PC-9 (cell line): Measurements from ENCODE around the gene SPPL3. TPM values are rescaled to one million over a fixed set of nuclear protein-coding genes. Genes with fewer than 3 reads are reported as not detected.

ENCODE experiments used
- BruUV-seq: library from RNA; stranded (reverse); fragments of 400-500 nt; replicated peaks from 2 replicates; lab custom pipeline; 2021; lab: Mats Ljungman, UMichigan
- CTCF ChIA-PET: fragments of 300-600 bp; sonication (Branson Sonifier 250); formaldehyde crosslinking; loops from one replicate; lab custom pipeline; 2022; ENCODE audit warnings: antibody characterized with exemption; lab: Charles Lee
- POLR2A ChIA-PET: fragments of 300-600 bp; sonication (Branson Sonifier 250); formaldehyde crosslinking; loops from one replicate; lab custom pipeline; 2022; ENCODE audit warnings: antibody characterized with exemption; ENCODE audit not compliant: unreplicated experiment; lab: Charles Lee
- DNase-seq, 2 experiments: peaks; one replicate each; pipeline versions ENCODE4 v3.0.0 to v3.0.0-alpha.2; 2015 to 2022; ENCODE audit warnings: mixed read lengths in 1 of 2
- H2AFZ ChIP-seq: fragments of 200-600 bp; sonication (generic); 2 replicates; pipeline ENCODE4 v1.8.1; 2017; ENCODE audit warnings: antibody characterized with exemption
- H3F3A ChIP-seq: fragments of 200-600 bp; sonication (generic); 2 replicates; pipeline ENCODE4 v1.8.1; 2017; ENCODE audit warnings: antibody characterized with exemption, mild to moderate bottlenecking, low read depth; ENCODE audit not compliant: insufficient read depth
- H3K27ac ChIP-seq: fragments of 200-600 bp; sonication (generic); 2 replicates; pipeline ENCODE4 v1.6.1; 2016; ENCODE audit warnings: mixed run types
- H3K27me3 ChIP-seq: fragments of 200-600 bp; sonication (generic); 2 replicates; pipeline ENCODE4 v1.6.1; 2016; ENCODE audit warnings: low read depth, mixed run types; ENCODE audit not compliant: insufficient read depth
- H3K36me3 ChIP-seq: fragments of 200-600 bp; sonication (generic); 2 replicates; pipeline ENCODE4 v1.6.1; 2016; ENCODE audit warnings: low read depth, mixed run types
- H3K4me1 ChIP-seq: fragments of 200-600 bp; sonication (generic); replicated peaks from 2 replicates; pipeline ENCODE4 v1.6.1; 2016; ENCODE audit warnings: mixed run types; ENCODE audit not compliant: insufficient read depth
- H3K4me2 ChIP-seq: fragments of 200-600 bp; sonication (generic); 2 replicates; pipeline ENCODE4 v1.6.1; 2017; ENCODE audit warnings: mixed run types
- H3K4me3 ChIP-seq: fragments of 200-600 bp; sonication (generic); 2 replicates; pipeline ENCODE4 v1.6.1; 2016; ENCODE audit warnings: mixed run types
- H3K79me2 ChIP-seq: fragments of 200-600 bp; sonication (generic); 2 replicates; pipeline ENCODE4 v1.6.1; 2017; ENCODE audit warnings: low read depth, mixed run types
- H3K9me2 ChIP-seq: fragments of 200-600 bp; sonication (generic); 2 replicates; pipeline ENCODE4 v1.8.1; 2017; ENCODE audit warnings: mild to moderate bottlenecking; ENCODE audit not compliant: insufficient read depth
- H3K9me3 ChIP-seq: fragments of 200-600 bp; sonication (generic); 2 replicates; pipeline ENCODE4 v1.8.1; 2016; ENCODE audit warnings: low read depth; ENCODE audit not compliant: insufficient read depth
- H4K20me1 ChIP-seq: fragments of 200-600 bp; sonication (generic); 2 replicates; pipeline ENCODE4 v1.8.1; 2017; ENCODE audit not compliant: insufficient read depth
- CTCF ChIP-seq: fragments of 200-600 bp; sonication (generic); conservative IDR thresholded peaks from 2 replicates; pipeline ENCODE4 v1.6.1; 2017; ENCODE audit warnings: mixed run types, antibody characterized with exemption, mild to moderate bottlenecking, moderate library complexity
- EZH2 ChIP-seq: fragments of 200-600 bp; sonication (generic); IDR thresholded peaks from 2 replicates; pipeline ENCODE4 v1.8.0; 2017; ENCODE audit warnings: antibody characterized with exemption, low read depth
- intact Hi-C: fragments of 100-400 bp; cut with micrococcal nuclease; formaldehyde crosslinking; loops from one replicate; pipeline ENCODE4 v1.10.0; 2022; ENCODE audit not compliant: unreplicated experiment
- total RNA-seq: library from RNA; stranded (reverse); gene quantifications from 2 replicates; pipeline ENCODE4 v1.2.3, GENCODE V29; 2021

Gene SPPL3
- total RNA-seq, 1 experiment from 2014 or later: 44.7 TPM

GRCh38 chr12:120813588-120814153 is 90.5 kb downstream of the SPPL3 start:
- no peak overlapping the region for H3K4me3 ChIP-seq
- CTCF ChIA-PET: no interaction called here

GRCh38 chr12:120810021-120810420 is 94.1 kb downstream of the SPPL3 start:
- 0 out of 2 replicates have a peak, but pooled peaks cover 7% of the 10 kb centered on the region for H4K20me1 ChIP-seq
- no peaks in the 10 kb centered on the region; the same call in 1 of the 2 replicates for H3K36me3 ChIP-seq
- no peaks in the 10 kb centered on the region; the same call in 1 of the 2 replicates for H3K79me2 ChIP-seq
- H3K27ac ChIP-seq: no peak overlapping the region
- POLR2A ChIA-PET: no interaction called here
- no TSS peak for BruUV-seq
- no peaks in the 10 kb centered on the region for H3K9me3 ChIP-seq
- no peak overlapping the region for H3K4me3 ChIP-seq
- no peaks in the 10 kb centered on the region for H3F3A ChIP-seq
- no peaks in the 10 kb centered on the region for H3K27me3 ChIP-seq
- TF ChIP-seq EZH2: no peak
- TF ChIP-seq CTCF: no peak
- intact Hi-C loops: no loop called here
- CTCF ChIA-PET: no interaction called here
- H3K4me2 ChIP-seq: no peak overlapping the region
- H3K4me1 ChIP-seq: no peaks in the 10 kb centered on the region
- H3K9me2 ChIP-seq: no peaks in the 10 kb centered on the region
- H2AFZ ChIP-seq: no peak overlapping the region
- no peak for DNase-seq

More at GRCh38 chr12:120813588-120814153, 90.5 kb downstream of the SPPL3 start:
- TF ChIP-seq CTCF: no peak
- BruUV-seq: no TSS peak
- no peaks in the 10 kb centered on the region for H3K9me3 ChIP-seq
- H2AFZ ChIP-seq: no peak overlapping the region
- no peaks in the 10 kb centered on the region for H3F3A ChIP-seq
- peaks cover 11% of the 10 kb centered on the region; the same call in 1 of the 2 replicates for H4K20me1 ChIP-seq
- POLR2A ChIA-PET: no interaction called here
- no peak for DNase-seq
- H3K9me2 ChIP-seq: no peaks in the 10 kb centered on the region
- peaks cover 12% of the 10 kb centered on the region for H3K79me2 ChIP-seq
- H3K27ac ChIP-seq: no peak overlapping the region
- no peaks in the 10 kb centered on the region; the same call in 1 of the 2 replicates for H3K36me3 ChIP-seq
- no peaks in the 10 kb centered on the region for H3K4me1 ChIP-seq
- no peaks in the 10 kb centered on the region for H3K27me3 ChIP-seq
- no peak overlapping the region for H3K4me2 ChIP-seq
- intact Hi-C loops: no loop called here

GRCh38 chr12:120804428-120804827 is 99.7 kb downstream of the SPPL3 start:
- intact Hi-C loops: no loop called here
- ChIA-PET POLR2A (no interaction called here), CTCF (no interaction called here)
- no peak for DNase-seq
- Histone ChIP-seq H3K9me3 (no peaks in the 10 kb centered on the region), H3K4me1 (peaks cover 14% of the 10 kb centered on the region), H3K27me3 (no peaks in the 10 kb centered on the region), H3K4me3 (no peak overlapping the region), H2AFZ (no peak overlapping the region), H4K20me1 (peaks cover 4% of the 10 kb centered on the region; the same call in 1 of the 2 replicates), H3K9me2 (no peaks in the 10 kb centered on the region), H3K36me3 (peaks cover 3% of the 10 kb centered on the region; the same call in 1 of the 2 replicates), H3K27ac (no peak overlapping the region), H3K4me2 (no peak overlapping the region), H3F3A (no peaks in the 10 kb centered on the region; the same call in 1 of the 2 replicates), H3K79me2 (0 out of 2 replicates have a peak, but pooled peaks cover 7% of the 10 kb centered on the region)
- TF ChIP-seq CTCF: no peak
- BruUV-seq: no TSS peak
